H9 (cell line): Measurements from ENCODE around the gene AKAP3. TPM values are rescaled to one million over a fixed set of nuclear protein-coding genes. Genes with fewer than 3 reads are reported as not detected.

Experiments
- DNase-seq: peaks from one replicate; pipeline ENCODE4 v3.0.0-alpha.2; 2017
- H2AFZ ChIP-seq: one replicate; pipeline ENCODE4 v1.6.1; 2013; ENCODE audit warnings: mild to moderate bottlenecking, low read length, control low read depth, moderate library complexity
- H2AK5ac ChIP-seq: 2 replicates; pipeline ENCODE4 v1.6.1; 2013; ENCODE audit warnings: low read length, control low read depth, mixed read lengths; ENCODE audit not compliant: insufficient read length
- H2BK120ac ChIP-seq: one replicate; pipeline ENCODE4 v1.6.1; 2013; ENCODE audit warnings: low read depth, mild to moderate bottlenecking, low read length, control low read depth, inconsistent platforms; ENCODE audit not compliant: poor library complexity, severe bottlenecking
- H2BK12ac ChIP-seq: 2 replicates; pipeline ENCODE4 v1.6.1; 2013; ENCODE audit warnings: low read length, control low read depth, mixed read lengths, low read depth; ENCODE audit not compliant: insufficient read length
- H2BK15ac ChIP-seq: 2 replicates; pipeline ENCODE4 v1.6.1; 2013; ENCODE audit warnings: low read depth, low read length, control low read depth
- H2BK20ac ChIP-seq: one replicate; pipeline ENCODE4 v1.6.1; 2013; ENCODE audit warnings: low read depth, mild to moderate bottlenecking, low read length, control low read depth, inconsistent platforms; ENCODE audit not compliant: poor library complexity, severe bottlenecking
- H2BK5ac ChIP-seq: 2 replicates; pipeline ENCODE4 v1.6.1; 2013; ENCODE audit warnings: low read length, control low read depth, mixed read lengths; ENCODE audit not compliant: insufficient read length
- H3K14ac ChIP-seq: 2 replicates; pipeline ENCODE4 v1.6.1; 2013; ENCODE audit warnings: low read length, control low read depth; ENCODE audit not compliant: insufficient read depth
- H3K18ac ChIP-seq: 2 replicates; pipeline ENCODE4 v1.6.1; 2013; ENCODE audit warnings: low read depth, mild to moderate bottlenecking, mixed read lengths, low read length, control low read depth; ENCODE audit not compliant: insufficient read length
- H3K23ac ChIP-seq: 2 replicates; pipeline ENCODE4 v1.6.1; 2013; ENCODE audit warnings: low read length, control low read depth, mixed read lengths, low read depth; ENCODE audit not compliant: insufficient read length
- H3K23me2 ChIP-seq: 2 replicates; pipeline ENCODE4 v1.6.1; 2013; ENCODE audit warnings: low read depth, mild to moderate bottlenecking, mixed read lengths, low read length, control low read depth; ENCODE audit not compliant: insufficient read length, poor library complexity, severe bottlenecking
- H3K27ac ChIP-seq: 2 replicates; pipeline ENCODE4 v1.5.1; 2013; ENCODE audit warnings: low read length, control low read depth, mixed read lengths, low read depth; ENCODE audit not compliant: insufficient read length
- H3K27me3 ChIP-seq: 2 replicates; pipeline ENCODE4 v1.6.1; 2013; ENCODE audit warnings: low read length, control low read depth, inconsistent platforms; ENCODE audit not compliant: insufficient read depth
- H3K4ac ChIP-seq: 2 replicates; pipeline ENCODE4 v1.6.1; 2013; ENCODE audit warnings: low read depth, mild to moderate bottlenecking, control low read depth, inconsistent platforms, low read length, moderate library complexity
- H3K4me1 ChIP-seq: 2 replicates; pipeline ENCODE4 v1.6.1; 2013; ENCODE audit warnings: low read length, control low read depth, inconsistent platforms; ENCODE audit not compliant: insufficient read depth
- H3K4me2 ChIP-seq: 2 replicates; pipeline ENCODE4 v1.6.1; 2013; ENCODE audit warnings: low read length, control low read depth, mixed read lengths; ENCODE audit not compliant: insufficient read length, insufficient read depth
- H3K56ac ChIP-seq: 2 replicates; pipeline ENCODE4 v1.6.1; 2013; ENCODE audit warnings: low read depth, mild to moderate bottlenecking, mixed read lengths, low read length, control low read depth; ENCODE audit not compliant: insufficient read length
- H3K79me1 ChIP-seq: 2 replicates; pipeline ENCODE4 v1.6.1; 2013; ENCODE audit warnings: low read depth, mild to moderate bottlenecking, moderate library complexity, low read length, control low read depth, inconsistent platforms; ENCODE audit not compliant: insufficient read depth, poor library complexity, severe bottlenecking
- H3K79me2 ChIP-seq: 2 replicates; pipeline ENCODE4 v1.6.1; 2013; ENCODE audit warnings: low read length, control low read depth, inconsistent platforms; ENCODE audit not compliant: insufficient read depth
- H3K9ac ChIP-seq: 2 replicates; pipeline ENCODE4 v1.6.1; 2013; ENCODE audit warnings: low read length, control low read depth, mixed read lengths; ENCODE audit not compliant: insufficient read length; ENCODE audit errors: extremely low read depth
- H3K9me3 ChIP-seq: one replicate; pipeline ENCODE4 v1.6.1; 2013; ENCODE audit warnings: low read depth, low read length, inconsistent platforms; ENCODE audit not compliant: control insufficient read depth
- H3T11ph ChIP-seq: one replicate; pipeline ENCODE4 v1.6.1; 2013; ENCODE audit warnings: mild to moderate bottlenecking, low read length, control low read depth, inconsistent platforms
- H4K20me1 ChIP-seq: one replicate; pipeline ENCODE4 v1.6.1; 2013; ENCODE audit not compliant: control insufficient read depth, insufficient read length, insufficient read depth
- H4K5ac ChIP-seq: 2 replicates; pipeline ENCODE4 v1.6.1; 2013; ENCODE audit warnings: low read depth, mild to moderate bottlenecking, mixed read lengths, low read length, control low read depth; ENCODE audit not compliant: insufficient read length
- H4K8ac ChIP-seq: replicated peaks from 2 replicates; pipeline ENCODE4 v1.6.1; 2013; ENCODE audit warnings: low read length, control low read depth, mixed read lengths, low read depth; ENCODE audit not compliant: insufficient read length
- H4K91ac ChIP-seq: 2 replicates; pipeline ENCODE4 v1.6.1; 2013; ENCODE audit warnings: low read depth, mild to moderate bottlenecking, moderate library complexity, mixed read lengths, low read length, control low read depth; ENCODE audit not compliant: insufficient read length
- H3K27ac Mint-ChIP-seq, 3 experiments: 2 replicates in 2 of 3; 3 replicates in 1 of 3; pipeline ENCODE4 v1.8.0; 2020 to 2021; ENCODE audit warnings: mixed read lengths in 3 of 3, mild to moderate bottlenecking in 1 of 3, moderate library complexity in 1 of 3
- H3K27me3 Mint-ChIP-seq: 2 replicates; pipeline ENCODE4 v1.8.0; 2021; ENCODE audit warnings: low read depth, mild to moderate bottlenecking, moderate library complexity, mixed read lengths
- H3K36me3 Mint-ChIP-seq, 3 experiments: 2 replicates in 2 of 3; 3 replicates in 1 of 3; pipeline ENCODE4 v1.8.0; 2020 to 2021; ENCODE audit warnings: low read depth in 3 of 3, mixed read lengths in 3 of 3; ENCODE audit not compliant: insufficient read depth in 1 of 3
- H3K4me1 Mint-ChIP-seq, 2 experiments: 2 replicates each; pipeline ENCODE4 v1.8.0; 2020; ENCODE audit warnings: mixed read lengths in 2 of 2
- H3K4me3 Mint-ChIP-seq, 2 experiments: 2 replicates in 1 of 2; 3 replicates in 1 of 2; pipeline ENCODE4 v1.8.0; 2020 to 2021; ENCODE audit warnings: mild to moderate bottlenecking in 2 of 2, mixed read lengths in 2 of 2, moderate library complexity in 1 of 2
- H3K9me3 Mint-ChIP-seq, 2 experiments: 2 replicates in 1 of 2; 3 replicates in 1 of 2; pipeline ENCODE4 v1.8.0; 2020; ENCODE audit warnings: mild to moderate bottlenecking in 2 of 2, mixed read lengths in 2 of 2, moderate library complexity in 1 of 2
- CTCF ChIP-seq: fragments of 200-600 bp; sonication (generic); conservative IDR thresholded peaks from 3 replicates; pipeline ENCODE4 v1.8.0; 2021; ENCODE audit warnings: antibody characterized with exemption, mild to moderate bottlenecking
- WGBS: extraction: QIAGEN DNeasy Blood & Tissue Kit; methylation state at CpG from one replicate; pipeline ENCODE4 v1.1.7; 2013; ENCODE audit warnings: missing lambda C conversion rate, low lambda C conversion rate, mixed read lengths; ENCODE audit not compliant: insufficient read length; ENCODE audit errors: extremely low coverage; 5-methylcytosine and 5-hydroxymethylcytosine counted together
- total RNA-seq: library from RNA; stranded (reverse); gene quantifications from 2 replicates; pipeline ENCODE4 v1.2.1, GENCODE V29; 2021

The AKAP3 gene
- total RNA-seq, 1 experiment from 2014 or later = 1.3 TPM

GRCh38 chr12:4566474-4566873 lies 82.4 kb downstream of the AKAP3 start:
- H3K27ac Mint-ChIP-seq = no peak overlapping the region; a peak in 1 of 7 replicates
- H3K79me1 ChIP-seq = no peaks in the 10 kb centered on the region

More at GRCh38 chr12:4566474-4566873, 82.4 kb downstream of the AKAP3 start:
- Histone ChIP-seq H3T11ph (no peak overlapping the region), H2AK5ac (no peak overlapping the region), H3K4me1 (no peaks in the 10 kb centered on the region), H3K23me2 (peaks cover 3% of the 10 kb centered on the region), H2BK5ac (no peak overlapping the region), H3K27ac (no peak overlapping the region), H4K20me1 (no peaks in the 10 kb centered on the region), H3K9me3 (no peaks in the 10 kb centered on the region), H3K4me2 (no peak overlapping the region), H2BK15ac (no peak overlapping the region), H2BK120ac (no peak overlapping the region), H3K27me3 (peaks cover 9% of the 10 kb centered on the region; the same call in 1 of the 2 replicates), H2AFZ (no peak overlapping the region), H2BK12ac (no peak overlapping the region), H4K8ac (no peak overlapping the region), H4K91ac (no peak overlapping the region), H2BK20ac (no peak overlapping the region), H3K14ac (no peak overlapping the region), H3K9ac (no peak overlapping the region), H3K56ac (no peak overlapping the region), H3K4ac (no peak overlapping the region), H3K79me2 (no peaks in the 10 kb centered on the region), H3K23ac (no peak overlapping the region), H4K5ac (no peak overlapping the region), H3K18ac (no peak overlapping the region)
- Mint-ChIP-seq H3K4me3 (no peak overlapping the region), H3K27me3 (peaks cover 27% of the 10 kb centered on the region), H3K4me1 (peaks cover 12 to 16% of the 10 kb centered on the region in 2 experiments), H3K9me3 (no peaks in the 10 kb centered on the region; a peak in 1 of 5 replicates), H3K36me3 (0 out of 7 replicates have a peak, but pooled peaks cover 0 to 2% (median 0%) of the 10 kb centered on the region in 3 experiments)
- no peak for DNase-seq
- TF ChIP-seq CTCF = no peak
- WGBS = no CpG with 5 or more reads among the region's 2 CpGs

Other genes starting within 250 kb of the AKAP3 start
- not detected in 2 replicates for gene FGF6, start 203.2 kb downstream of the AKAP3 start, total RNA-seq
- 55.4 and 59.4 TPM in 2 replicates for gene RAD51AP1, start 110.2 kb downstream of the AKAP3 start, total RNA-seq
- gene DYRK4, start 86.8 kb downstream of the AKAP3 start, total RNA-seq = 15.5 and 18.0 TPM in 2 replicates
- 83.9 and 85.7 TPM in 2 replicates for gene NDUFA9, start 63 bp upstream of the AKAP3 start, total RNA-seq
- gene GALNT8, start 71.3 kb upstream of the AKAP3 start, total RNA-seq = 5.4 and 5.9 TPM in 2 replicates